CD4-positive, alpha-beta T cell treated with Interleukin-17A for 1 hour (primary cell): Measurements from ENCODE around the gene BEX3.
A peak's percentile ranks its signal among the peaks of the same experiment; 100 is the strongest.
"Not testable (repeated sequence)": the region's sequence is repeated elsewhere in the genome, so short reads cannot be mapped to it uniquely, and the experiment has no call there.

Experiments
- DNase-seq: peaks from one replicate; pipeline ENCODE4 v3.0.0-alpha.2; 2020

The BEX3 gene

GRCh38 chrX:103376118-103376978, at the start of gene BEX3:
Gene BEX3 (plus strand): TSS chrX:103376538. CDS start chrX:103377522, 984 bp downstream.
- peak; percentile 21 for DNase-seq

DNA sequence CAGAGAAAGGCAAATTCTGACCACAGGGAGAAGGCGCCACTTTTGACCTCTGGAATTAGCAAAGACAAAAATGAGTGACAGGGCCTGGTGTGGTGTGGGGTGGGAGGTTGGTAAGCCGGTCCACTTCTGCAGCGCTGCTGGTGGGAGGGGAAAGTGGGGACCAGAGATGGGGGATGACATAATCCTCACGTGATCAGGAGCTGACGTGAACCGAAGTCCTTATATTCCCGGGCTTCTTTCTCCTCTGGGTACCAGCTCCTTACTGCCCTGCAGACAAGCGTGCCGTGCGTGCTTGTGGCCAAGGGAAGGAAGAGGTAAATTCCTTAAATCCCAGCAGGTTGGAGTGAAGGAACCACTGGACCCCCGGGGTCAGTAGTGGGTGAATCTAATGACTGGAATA, 46.3 kb upstream of the BEX3 start, which contains the start of gene TCEAL7:
Gene TCEAL7, plus strand, starts transcription at position 249 of the 400 bp plus-strand sequence. CDS start 1,165 bp downstream, outside the sequence.
- DNase-seq = no peak

GRCh38 chrX:103330681-103331288, 45.6 kb upstream of the BEX3 start:
- DNase-seq = no peak

DNA sequence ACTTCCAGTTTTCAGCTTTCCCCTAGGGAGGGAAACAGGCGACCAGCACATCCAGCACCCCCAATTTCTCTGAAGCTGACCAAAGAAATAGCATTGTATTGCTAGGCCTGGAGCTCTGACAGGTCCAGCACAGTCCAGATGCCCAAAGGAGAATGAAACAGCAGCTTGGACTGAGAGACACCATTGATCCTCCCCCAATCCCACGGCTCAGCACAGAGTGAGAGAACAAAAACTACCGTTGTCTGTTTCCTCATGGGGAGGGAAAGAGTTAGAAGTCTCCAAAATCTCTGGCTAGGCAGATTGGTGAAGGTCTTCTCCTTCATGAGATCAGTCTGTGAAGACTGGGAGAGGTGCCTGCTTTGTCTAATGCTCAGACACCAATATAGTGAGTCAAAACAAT, 37.7 kb upstream of the BEX3 start:
- DNase-seq = no peak

DNA sequence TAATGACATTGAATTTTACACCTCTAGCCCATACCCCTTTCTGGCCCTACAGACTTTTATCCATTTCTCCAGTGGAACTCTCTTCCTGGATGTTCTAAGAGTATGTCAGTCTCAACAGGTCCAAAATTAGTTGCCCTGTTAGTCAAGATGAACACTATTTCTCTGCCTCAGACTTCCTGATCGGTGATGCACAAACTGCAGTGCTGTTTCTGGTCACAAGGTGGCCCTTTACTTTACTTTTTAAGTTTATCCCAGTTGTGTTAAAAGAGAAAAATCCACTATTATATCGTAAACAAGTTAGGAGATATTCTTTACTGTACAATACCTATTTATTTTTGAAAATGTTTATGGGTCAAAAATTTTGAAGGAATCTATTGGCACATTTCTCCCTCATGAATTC, 33.2 kb upstream of the BEX3 start:
- peak; percentile 41 for DNase-seq

GRCh38 chrX:103344606-103345005, 31.7 kb upstream of the BEX3 start:
- DNase-seq = no peak

DNA sequence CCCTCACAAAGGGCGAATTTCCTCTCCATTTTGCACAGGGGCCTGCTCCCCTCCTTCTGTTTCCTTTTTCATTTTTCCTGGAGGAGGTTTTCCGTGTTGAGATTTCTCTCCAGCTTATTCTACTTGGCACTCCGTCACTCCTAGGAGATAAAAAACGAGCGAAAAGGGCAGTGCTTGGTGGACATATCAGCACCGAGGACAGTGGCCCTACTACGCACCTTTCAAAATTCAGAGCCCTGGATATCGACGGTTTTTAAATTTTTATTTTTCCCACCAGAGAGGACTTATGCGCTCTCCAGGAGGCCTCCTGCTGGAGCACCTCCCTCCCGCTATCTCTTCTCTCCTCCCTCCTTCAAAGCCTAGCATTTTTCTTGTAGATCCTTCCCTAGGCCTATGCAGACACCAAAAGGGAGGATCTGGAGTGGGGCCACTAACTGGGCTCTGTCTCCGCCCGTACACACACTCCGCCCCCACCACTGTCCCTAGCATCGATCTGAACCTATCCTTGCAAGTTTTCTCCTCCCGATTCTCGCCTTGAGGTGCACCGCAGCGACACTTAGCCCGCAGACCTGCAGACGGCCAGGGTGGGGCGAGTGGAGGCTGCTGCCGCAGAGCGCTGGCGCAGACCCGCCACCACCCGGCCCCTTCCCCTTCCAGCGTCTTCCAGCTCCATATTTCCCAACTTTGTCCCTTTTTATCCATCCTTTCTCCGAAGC, 28.5 kb upstream of the BEX3 start:
- no peak for DNase-seq

GRCh38 chrX:103356130-103356798, 20.1 kb upstream of the BEX3 start, which contains the start of gene TCEAL9:
Gene TCEAL9 (plus strand): TSS chrX:103356506. CDS start chrX:103357685, 1,179 bp downstream.
- no peak for DNase-seq

GRCh38 chrX:103356858-103357257, 19.5 kb upstream of the BEX3 start:
- DNase-seq = no peak

DNA sequence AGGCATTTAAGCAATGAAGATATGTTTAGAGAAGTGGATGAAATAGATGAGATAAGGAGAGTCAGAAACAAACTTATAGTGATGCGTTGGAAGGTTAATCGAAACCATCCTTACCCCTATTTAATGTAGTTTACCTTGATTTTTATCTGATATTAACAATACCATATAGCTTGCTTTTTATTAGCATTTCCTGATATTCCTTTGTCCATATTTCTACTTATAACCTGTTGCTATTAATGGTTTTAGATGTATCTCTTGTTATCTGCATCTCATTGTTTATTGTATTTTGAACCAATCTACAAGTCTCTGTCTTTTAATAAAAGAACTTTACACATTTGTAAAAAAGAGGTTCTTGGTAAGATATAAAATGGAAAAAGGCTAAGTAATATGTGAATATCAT, 18.5 kb upstream of the BEX3 start:
- DNase-seq = no peak

DNA sequence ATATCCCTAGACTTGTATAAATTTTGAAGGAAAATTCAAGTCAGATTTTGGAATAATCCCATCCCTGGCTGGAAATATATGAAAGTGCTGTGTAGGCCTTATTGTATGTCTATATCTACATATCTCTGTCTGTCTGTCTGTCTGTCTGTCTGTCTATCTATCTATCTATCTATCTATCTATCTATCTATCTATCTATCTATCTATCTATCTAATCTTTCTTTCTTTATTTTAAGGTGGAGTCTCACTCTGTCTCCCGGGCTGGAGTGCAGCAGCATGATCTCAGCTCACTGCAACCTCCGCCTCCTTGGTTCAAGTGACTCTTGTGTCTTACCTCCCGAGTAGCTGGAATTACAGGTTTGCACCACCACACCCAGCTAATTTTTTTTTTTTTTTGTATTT, 16.7 kb upstream of the BEX3 start:
- not testable (repeated sequence) for DNase-seq

GRCh38 chrX:103360092-103360491, 16.2 kb upstream of the BEX3 start:
- no peak for DNase-seq

GRCh38 chrX:103360916-103361315, 15.4 kb upstream of the BEX3 start:
- no peak for DNase-seq

DNA sequence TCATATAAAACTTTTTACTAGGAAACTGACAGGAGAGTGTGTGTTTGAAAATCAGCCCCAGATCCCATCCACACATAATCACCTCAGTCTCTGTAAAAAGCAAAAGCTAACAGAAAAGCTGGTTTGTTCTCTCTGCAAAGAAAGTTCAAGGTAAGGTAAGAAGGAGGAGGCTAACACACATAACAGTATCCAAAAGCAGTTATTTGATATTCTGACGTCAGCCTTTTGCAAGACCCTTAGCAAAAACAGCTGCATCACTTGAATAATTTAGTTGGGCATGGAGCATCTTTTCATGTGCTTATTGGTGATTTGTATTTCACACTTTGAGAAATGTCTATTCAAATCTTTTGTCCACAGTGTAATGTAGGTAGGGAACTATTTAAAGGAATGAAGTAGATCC, 14.5 kb upstream of the BEX3 start:
- no peak for DNase-seq

- DNase-seq = no peak
These were observed 13.9 kb upstream of the BEX3 start for GRCh38 chrX:103362474-103362873.

- DNase-seq = no peak
These were observed 13.3 kb upstream of the BEX3 start for GRCh38 chrX:103363046-103363445.

DNA sequence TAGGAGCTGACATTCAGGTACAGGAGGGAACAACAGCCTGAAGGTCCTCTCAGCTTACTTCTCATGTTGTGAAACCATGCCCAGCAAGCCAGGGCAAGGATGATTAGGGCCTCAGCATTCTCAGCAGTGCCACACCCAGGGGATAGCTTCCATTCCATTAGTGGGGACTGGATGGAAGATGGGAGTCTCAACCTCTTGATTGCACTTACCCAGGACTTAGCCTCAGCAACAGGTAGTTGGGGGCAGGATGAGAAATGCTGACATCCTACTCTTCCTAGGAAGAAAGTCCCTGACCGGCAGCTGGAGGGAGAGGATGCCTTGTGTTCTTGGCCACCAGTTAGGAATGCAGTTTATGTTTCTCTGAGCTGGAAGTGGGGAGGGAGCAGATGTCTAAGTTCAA, 8.8 kb upstream of the BEX3 start:
- DNase-seq = no peak

DNA sequence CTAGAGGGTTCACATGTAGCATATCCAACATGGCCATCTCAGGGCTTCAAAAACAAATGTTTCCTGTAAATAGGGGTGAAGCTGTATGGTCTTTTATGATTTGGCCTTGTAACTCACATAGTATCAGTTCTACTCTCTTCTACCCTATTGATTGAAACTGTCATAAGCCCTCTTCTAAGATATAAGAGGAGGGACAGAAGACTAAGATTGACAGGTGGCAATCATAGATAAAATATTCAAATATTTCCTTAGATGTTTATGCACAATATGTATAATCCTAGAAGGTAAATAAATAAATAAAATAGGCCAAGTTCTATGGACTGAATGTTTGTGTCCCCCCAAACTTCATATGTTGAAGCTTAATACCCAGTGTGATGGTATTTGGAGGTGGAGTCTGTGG, 6.9 kb upstream of the BEX3 start:
- no peak for DNase-seq

- no peak for DNase-seq
These were observed 3.5 kb upstream of the BEX3 start for GRCh38 chrX:103372886-103373285.

DNA sequence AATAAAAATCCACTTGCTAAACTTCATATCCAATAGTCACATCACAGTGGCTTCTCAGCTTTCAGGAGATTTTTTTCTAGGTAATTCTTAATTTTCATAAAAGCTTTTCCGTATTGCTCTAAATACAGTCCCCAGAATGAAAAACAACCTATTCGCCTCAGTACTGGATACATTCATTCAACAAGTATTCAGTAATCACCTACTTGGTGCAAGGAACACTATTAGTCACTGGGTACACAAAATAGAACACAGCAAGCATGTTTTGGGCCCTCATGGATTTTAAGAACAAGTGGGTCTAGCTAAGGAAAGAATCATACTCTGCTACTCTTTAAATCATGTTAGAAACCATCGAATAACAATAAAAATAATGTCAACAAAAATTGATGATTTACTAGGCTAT, 2.8 kb upstream of the BEX3 start:
- DNase-seq = no peak

DNA sequence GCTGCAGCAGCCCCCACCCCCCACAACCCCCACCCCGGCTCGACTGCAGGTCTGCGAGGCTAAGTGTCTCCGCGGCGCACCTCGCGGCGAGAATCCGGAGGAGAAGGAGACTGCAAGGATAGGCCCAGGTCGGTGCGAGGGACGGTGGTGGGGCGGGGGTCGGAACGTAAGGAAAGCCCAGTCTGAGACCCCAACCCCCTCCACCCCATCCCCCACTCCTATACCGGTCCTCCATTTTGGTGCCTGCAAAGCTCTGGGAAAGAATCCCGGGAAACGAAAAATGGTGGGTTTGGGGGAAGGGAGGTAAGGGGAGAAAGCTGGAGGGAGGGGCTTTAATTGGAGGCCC, 614 bp downstream of the BEX3 start:
- no peak for DNase-seq

DNA sequence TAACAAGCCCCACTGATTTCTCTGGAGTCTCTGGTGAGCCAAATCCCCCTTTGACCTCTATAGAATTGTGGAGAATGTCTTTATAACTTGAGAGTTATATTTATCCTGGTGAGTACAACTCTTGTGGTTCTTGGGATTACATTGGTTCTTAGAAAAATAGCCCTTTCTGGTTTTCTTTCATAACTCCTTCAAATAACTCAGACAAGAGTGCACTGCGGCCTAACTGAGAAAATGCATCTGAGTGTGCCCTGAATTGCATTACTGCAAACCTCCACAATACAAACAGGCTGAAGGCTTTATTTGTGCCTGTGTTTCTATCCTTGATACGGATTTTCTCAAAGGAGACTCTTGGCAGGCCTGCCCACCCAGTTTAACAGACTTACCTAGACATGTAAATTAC, 2.7 kb downstream of the BEX3 start:
- DNase-seq = no peak

DNA sequence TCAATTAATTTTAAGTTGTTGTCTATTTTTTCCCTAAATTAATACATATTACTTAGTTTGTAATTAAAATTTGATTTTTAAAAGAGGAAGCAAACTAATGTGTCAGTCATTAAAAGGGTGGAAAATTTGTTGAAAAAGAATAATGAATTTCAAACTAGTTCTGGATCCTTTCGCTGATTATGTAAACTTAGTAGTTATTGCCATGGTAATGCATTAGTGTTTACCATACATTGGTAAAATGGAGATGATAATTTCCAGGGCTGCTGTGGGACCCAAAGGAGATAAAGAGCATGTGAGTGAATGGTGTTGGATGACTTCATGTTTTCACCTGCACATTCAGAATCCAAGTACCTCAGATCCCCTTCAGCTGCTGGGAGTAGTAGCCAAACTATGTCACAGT, 6.5 kb downstream of the BEX3 start:
- no peak for DNase-seq
